Mesothelial cell of epicardium (in vitro differentiated cells): ENCODE results near the gene RELL1. TPM values are rescaled to one million over a fixed set of nuclear protein-coding genes. Genes with fewer than 3 reads are reported as not detected.

Experiments used
- DNase-seq, 2 experiments: peaks; one replicate each; pipeline ENCODE4 v3.0.0; 2021; ENCODE audit warnings: low spot score in 2 of 2; ENCODE audit not compliant: unreplicated experiment in 2 of 2
- H3K27ac Mint-ChIP-seq: 2 replicates; pipeline ENCODE4 v1.8.0; 2021; ENCODE audit warnings: mixed read lengths
- H3K27me3 Mint-ChIP-seq: 2 replicates; pipeline ENCODE4 v1.8.0; 2021; ENCODE audit warnings: low read depth, mixed read lengths
- H3K36me3 Mint-ChIP-seq: 2 replicates; pipeline ENCODE4 v1.8.0; 2021; ENCODE audit warnings: mixed read lengths
- H3K4me1 Mint-ChIP-seq: 2 replicates; pipeline ENCODE4 v1.8.0; 2021; ENCODE audit warnings: mixed read lengths
- H3K4me3 Mint-ChIP-seq: 2 replicates; pipeline ENCODE4 v1.8.0; 2021; ENCODE audit warnings: mild to moderate bottlenecking, moderate library complexity, mixed read lengths
- H3K9me3 Mint-ChIP-seq: 2 replicates; pipeline ENCODE4 v1.8.0; 2021; ENCODE audit warnings: mixed read lengths
- CTCF ChIP-seq: fragments of 200-600 bp; sonication (generic); IDR thresholded peaks from one replicate; pipeline ENCODE4 v1.5.0; 2021; ENCODE audit warnings: antibody characterized with exemption; ENCODE audit not compliant: unreplicated experiment
- total RNA-seq: library from RNA; stranded (reverse); gene quantifications from 3 replicates; pipeline ENCODE4 v1.2.1, GENCODE V29; 2021

RELL1 gene
- total RNA-seq = 11.3 to 11.7 TPM (median 11.4 TPM) in 3 replicates

GRCh38 chr4:37686373-37687193 lies at the start of gene RELL1:
TSS of gene RELL1 (minus strand) at chr4:37686376. CDS start at chr4:37686287, 89 bp downstream.
- Mint-ChIP-seq H3K36me3 (no peaks in the 10 kb centered on the region), H3K27ac (peak within 1 kb of the TSS; percentile 66), H3K27me3 (peaks cover 21% of the 10 kb centered on the region), H3K9me3 (no peaks in the 10 kb centered on the region), H3K4me3 (peak within 1 kb of the TSS; percentile 73), H3K4me1 (peaks cover 14% of the 10 kb centered on the region)
- no peak for TF ChIP-seq CTCF
- DNase-seq = peak; percentile 98 to 100

GRCh38 chr4:37735578-37735977 lies 49.4 kb upstream of the RELL1 start:
- Mint-ChIP-seq H3K36me3 (no peaks in the 10 kb centered on the region), H3K4me1 (peaks cover 12% of the 10 kb centered on the region), H3K9me3 (peaks cover 3% of the 10 kb centered on the region), H3K27ac (no peak overlapping the region), H3K4me3 (no peak overlapping the region), H3K27me3 (no peaks in the 10 kb centered on the region)
- TF ChIP-seq CTCF = no peak
- no peak for DNase-seq

GRCh38 chr4:37734989-37735388 lies 48.8 kb upstream of the RELL1 start:
- Mint-ChIP-seq H3K9me3 (peaks cover 3% of the 10 kb centered on the region), H3K36me3 (no peaks in the 10 kb centered on the region), H3K4me1 (peaks cover 6% of the 10 kb centered on the region), H3K27me3 (no peaks in the 10 kb centered on the region), H3K4me3 (no peak overlapping the region), H3K27ac (no peak overlapping the region)
- TF ChIP-seq CTCF = no peak
- DNase-seq = no peak

- H3K27me3 Mint-ChIP-seq = no peaks in the 10 kb centered on the region
Observed at GRCh38 chr4:37733240-37733867, 47.2 kb upstream of the RELL1 start.

GRCh38 chr4:37732526-37733186 lies 46.5 kb upstream of the RELL1 start:
- peaks cover 12% of the 10 kb centered on the region for H3K4me1 Mint-ChIP-seq
- DNase-seq = no peak
- no peaks in the 10 kb centered on the region for H3K36me3 Mint-ChIP-seq
- H3K9me3 Mint-ChIP-seq = peaks cover 3% of the 10 kb centered on the region
- no peaks in the 10 kb centered on the region for H3K27me3 Mint-ChIP-seq
- no peak overlapping the region for H3K4me3 Mint-ChIP-seq
- no peak for TF ChIP-seq CTCF
- no peak overlapping the region for H3K27ac Mint-ChIP-seq

More at GRCh38 chr4:37733240-37733867, 47.2 kb upstream of the RELL1 start:
- Mint-ChIP-seq H3K4me1 (peaks cover 12% of the 10 kb centered on the region), H3K9me3 (peaks cover 3% of the 10 kb centered on the region), H3K27ac (no peak overlapping the region), H3K36me3 (no peaks in the 10 kb centered on the region), H3K4me3 (no peak overlapping the region)
- no peak for TF ChIP-seq CTCF
- DNase-seq = no peak
